HG03060 (cell line): ENCODE measurements around the gene L1TD1.
"Not testable (repeated sequence)": the region's sequence is repeated elsewhere in the genome, so short reads cannot be mapped to it uniquely, and the experiment has no call there.

Experiments
- ATAC-seq: cut with Tn5 transposase; IDR thresholded peaks from one replicate; pipeline ENCODE4 v1.9.1; 2021; ENCODE audit warnings: low read depth, moderate number of reproducible peaks; ENCODE audit not compliant: unreplicated experiment

Gene L1TD1

GRCh38 chr1:62198069-62198780 lies 3.6 kb downstream of the L1TD1 start:
- no peak for ATAC-seq

- ATAC-seq = no peak
Measured at GRCh38 chr1:62198781-62199125, 4.1 kb downstream of the L1TD1 start.

- ATAC-seq = no peak
Measured at GRCh38 chr1:62207187-62207586, 12.5 kb downstream of the L1TD1 start.

- ATAC-seq = no peak
Measured at GRCh38 chr1:62208087-62208486, 13.4 kb downstream of the L1TD1 start.

GRCh38 chr1:62208970-62209369 lies 14.3 kb downstream of the L1TD1 start:
- no peak for ATAC-seq

GRCh38 chr1:62209931-62210595 lies 15.4 kb downstream of the L1TD1 start:
- no peak for ATAC-seq

GRCh38 chr1:62210960-62211359 lies 16.3 kb downstream of the L1TD1 start:
- no peak for ATAC-seq

GRCh38 chr1:62212411-62212810 lies 17.8 kb downstream of the L1TD1 start:
- ATAC-seq = no peak

- no peak for ATAC-seq
Measured at GRCh38 chr1:62213075-62213914, 18.6 kb downstream of the L1TD1 start.

GRCh38 chr1:62218604-62219003 lies 24.0 kb downstream of the L1TD1 start:
- ATAC-seq = no peak

GRCh38 chr1:62220456-62220855 lies 25.8 kb downstream of the L1TD1 start:
- not testable (repeated sequence) for ATAC-seq

GRCh38 chr1:62221171-62221570 lies 26.5 kb downstream of the L1TD1 start:
- ATAC-seq = no peak

- no peak for ATAC-seq
Measured at GRCh38 chr1:62222321-62222720, 27.7 kb downstream of the L1TD1 start.

GRCh38 chr1:62224182-62224581 lies 29.5 kb downstream of the L1TD1 start:
- no peak for ATAC-seq

- no peak for ATAC-seq
Measured at GRCh38 chr1:62227496-62227895, 32.8 kb downstream of the L1TD1 start.

GRCh38 chr1:62228136-62228882 lies 33.7 kb downstream of the L1TD1 start:
- ATAC-seq = no peak

- ATAC-seq = no peak
Measured at GRCh38 chr1:62228883-62229187, 34.2 kb downstream of the L1TD1 start.

GRCh38 chr1:62229468-62229867 lies 34.8 kb downstream of the L1TD1 start:
- no peak for ATAC-seq

- no peak for ATAC-seq
Measured at GRCh38 chr1:62229932-62230331, 35.3 kb downstream of the L1TD1 start.

GRCh38 chr1:62230718-62231117 lies 36.1 kb downstream of the L1TD1 start:
- ATAC-seq = no peak

GRCh38 chr1:62232871-62233278 lies 38.2 kb downstream of the L1TD1 start:
- no peak for ATAC-seq
